Mesodermal cell (in vitro differentiated cells): ENCODE results near the gene SEC63.

Experiments used
- H3K27ac ChIP-seq: 2 replicates; pipeline ENCODE4 v1.7.0; 2013; ENCODE audit warnings: mild to moderate bottlenecking, low read depth, low read length, moderate library complexity; ENCODE audit not compliant: severe bottlenecking
- H3K36me3 ChIP-seq: 2 replicates; pipeline ENCODE4 v1.7.1; 2013; ENCODE audit warnings: mild to moderate bottlenecking, low read length, moderate library complexity; ENCODE audit not compliant: control insufficient read depth, insufficient read depth
- H3K4me1 ChIP-seq: one replicate; pipeline ENCODE4 v1.7.1; 2013; ENCODE audit warnings: mild to moderate bottlenecking, low read length; ENCODE audit not compliant: insufficient read depth, control insufficient read depth, poor library complexity, severe bottlenecking
- H3K4me3 ChIP-seq: 2 replicates; pipeline ENCODE4 v1.7.0; 2013; ENCODE audit warnings: low read length, control low read depth, mild to moderate bottlenecking; ENCODE audit not compliant: insufficient read depth, poor library complexity, severe bottlenecking; ENCODE audit errors: extremely low read depth
- H3K9me3 ChIP-seq: 2 replicates; pipeline ENCODE4 v1.7.1; 2013; ENCODE audit warnings: mild to moderate bottlenecking, low read length, moderate library complexity; ENCODE audit not compliant: control insufficient read depth
- WGBS, 2 experiments: methylation state at CpG; one replicate each; pipeline ENCODE4 v1.1.5; 2013; ENCODE audit warnings: missing lambda C conversion rate in 2 of 2; ENCODE audit not compliant: insufficient coverage in 2 of 2; 5-methylcytosine and 5-hydroxymethylcytosine counted together

Gene SEC63

GRCh38 chr6:107989166-107990094, 31.4 kb upstream of the SEC63 start:
- Histone ChIP-seq H3K4me3 (no peak overlapping the region), H3K36me3 (no peaks in the 10 kb centered on the region), H3K9me3 (no peaks in the 10 kb centered on the region), H3K4me1 (peaks cover 12% of the 10 kb centered on the region), H3K27ac (no peak overlapping the region)
- WGBS, 2 experiments = 36 to 80% methylated on average over 2 to 4 of the region's 6 CpGs

DNA sequence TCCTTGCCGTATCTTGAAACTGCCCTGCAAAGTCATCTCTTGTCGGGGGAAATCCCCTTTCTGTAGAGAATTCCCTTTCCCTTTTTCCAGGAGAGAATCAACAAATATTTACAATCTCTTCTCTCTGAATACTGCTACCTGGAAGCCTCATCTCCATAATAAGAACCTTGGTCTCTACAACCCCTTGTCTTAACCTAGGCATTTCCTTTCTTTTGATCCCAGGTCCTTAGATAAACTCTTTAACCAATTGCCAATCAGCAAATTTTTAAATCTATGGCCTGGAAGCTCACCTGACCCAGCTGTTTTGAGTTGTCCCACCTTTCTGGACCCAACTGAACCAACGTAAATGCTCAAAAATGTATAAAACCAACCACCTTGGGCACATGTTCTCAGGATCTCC, 30.6 kb upstream of the SEC63 start:
- Histone ChIP-seq H3K4me3 (no peak overlapping the region), H3K4me1 (peaks cover 12% of the 10 kb centered on the region), H3K36me3 (no peaks in the 10 kb centered on the region), H3K27ac (no peak overlapping the region), H3K9me3 (no peaks in the 10 kb centered on the region)
- WGBS, 2 experiments = 69 to 73% methylated on average over 3 of the region's 3 CpGs

DNA sequence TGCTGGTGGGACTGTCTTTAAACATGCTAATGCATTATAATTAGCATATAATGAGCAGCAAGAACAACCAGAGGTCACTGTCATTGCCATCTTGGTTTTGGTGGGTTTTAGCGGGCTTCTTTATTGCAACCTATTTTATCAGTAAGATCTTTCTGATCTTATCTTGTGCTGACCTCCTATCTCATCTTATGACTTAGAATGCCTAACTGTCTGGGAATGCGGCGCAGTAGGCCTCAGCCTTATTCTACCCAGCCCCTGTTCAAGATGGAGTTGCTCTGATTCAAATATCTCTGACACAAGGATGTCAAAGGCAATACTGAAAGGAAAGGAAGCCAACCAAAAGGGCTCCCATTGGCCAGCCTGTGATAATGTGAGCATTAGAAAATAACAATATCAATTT, 29.8 kb upstream of the SEC63 start:
- Histone ChIP-seq H3K36me3 (no peaks in the 10 kb centered on the region), H3K9me3 (no peaks in the 10 kb centered on the region), H3K27ac (no peak overlapping the region), H3K4me1 (peaks cover 12% of the 10 kb centered on the region), H3K4me3 (no peak overlapping the region)
- 50% methylated on average over 1 of the region's 3 CpGs; no CpG with 5 or more reads in 1 of the 2 experiments for WGBS, 2 experiments

GRCh38 chr6:107985701-107986100, 27.7 kb upstream of the SEC63 start:
- no peaks in the 10 kb centered on the region for H3K36me3 ChIP-seq
- WGBS, 2 experiments = 90% methylated on average over 10 to 14 of the region's 14 CpGs
- H3K4me3 ChIP-seq = no peak overlapping the region
- no peaks in the 10 kb centered on the region for H3K9me3 ChIP-seq
- H3K27ac ChIP-seq = no peak overlapping the region
- peaks cover 10% of the 10 kb centered on the region for H3K4me1 ChIP-seq

- no peaks in the 10 kb centered on the region for H3K9me3 ChIP-seq
- WGBS, 2 experiments = 88 to 97% methylated on average over 2 to 3 of the region's 4 CpGs
- no peaks in the 10 kb centered on the region for H3K36me3 ChIP-seq
- no peak overlapping the region for H3K4me3 ChIP-seq
- H3K4me1 ChIP-seq = peaks cover 7% of the 10 kb centered on the region
- no peak overlapping the region for H3K27ac ChIP-seq
Observed at GRCh38 chr6:107983811-107984210, 25.8 kb upstream of the SEC63 start.

DNA sequence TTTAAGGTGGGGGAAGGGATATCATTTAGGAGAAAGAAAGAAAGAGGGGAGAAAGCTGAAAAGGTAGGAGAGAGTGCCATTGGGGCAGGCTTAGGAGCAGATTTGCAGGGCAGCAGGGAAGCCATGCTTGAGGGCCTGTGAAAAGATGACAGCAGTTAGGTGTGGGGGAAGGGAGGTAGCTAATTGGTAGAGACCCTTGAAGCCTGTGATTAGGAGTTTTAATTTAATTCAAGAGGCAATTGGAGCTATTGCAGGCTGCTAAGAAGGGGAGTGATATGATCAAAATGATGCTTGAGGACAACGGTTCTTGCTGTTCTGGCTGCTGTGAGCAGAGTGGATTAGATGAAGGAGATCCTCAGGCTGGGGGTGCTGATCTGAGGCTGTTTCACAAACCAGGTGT, 24.5 kb upstream of the SEC63 start:
- 94 to 100% methylated on average over 1 of the region's 1 CpG for WGBS, 2 experiments
- Histone ChIP-seq H3K36me3 (no peaks in the 10 kb centered on the region), H3K27ac (no peak overlapping the region), H3K4me1 (no peaks in the 10 kb centered on the region), H3K4me3 (no peak overlapping the region), H3K9me3 (no peaks in the 10 kb centered on the region)

DNA sequence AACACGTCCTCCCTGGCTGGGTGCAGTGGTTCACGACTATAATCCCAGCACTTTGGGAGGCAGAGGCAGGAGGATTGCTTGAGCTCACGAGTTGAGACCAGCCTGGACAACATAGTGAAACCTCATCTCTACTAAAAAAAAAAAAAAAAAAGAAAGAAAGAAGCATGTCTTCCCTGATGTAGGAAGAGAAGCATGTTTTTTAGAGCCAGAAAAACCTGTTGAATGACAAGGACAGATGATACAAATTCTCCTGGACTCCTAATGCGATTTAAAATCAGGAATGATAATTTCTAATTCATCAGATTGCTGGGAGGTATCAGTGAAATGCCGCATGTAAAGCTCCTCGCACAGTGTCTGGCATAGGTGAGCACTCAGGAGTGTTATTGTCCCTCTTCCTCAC, 23.7 kb upstream of the SEC63 start:
- H3K36me3 ChIP-seq = no peaks in the 10 kb centered on the region
- H3K9me3 ChIP-seq = no peaks in the 10 kb centered on the region
- 89 to 96% methylated on average over 3 to 5 of the region's 6 CpGs for WGBS, 2 experiments
- no peak overlapping the region for H3K4me3 ChIP-seq
- no peaks in the 10 kb centered on the region for H3K4me1 ChIP-seq
- no peak overlapping the region for H3K27ac ChIP-seq

GRCh38 chr6:107977283-107977682, 19.3 kb upstream of the SEC63 start:
- no peaks in the 10 kb centered on the region for H3K36me3 ChIP-seq
- H3K4me1 ChIP-seq = peaks cover 5% of the 10 kb centered on the region
- H3K4me3 ChIP-seq = no peak overlapping the region
- 50% methylated on average over 1 of the region's 1 CpG; no CpG with 5 or more reads in 1 of the 2 experiments for WGBS, 2 experiments
- no peak overlapping the region for H3K27ac ChIP-seq
- no peaks in the 10 kb centered on the region for H3K9me3 ChIP-seq

DNA sequence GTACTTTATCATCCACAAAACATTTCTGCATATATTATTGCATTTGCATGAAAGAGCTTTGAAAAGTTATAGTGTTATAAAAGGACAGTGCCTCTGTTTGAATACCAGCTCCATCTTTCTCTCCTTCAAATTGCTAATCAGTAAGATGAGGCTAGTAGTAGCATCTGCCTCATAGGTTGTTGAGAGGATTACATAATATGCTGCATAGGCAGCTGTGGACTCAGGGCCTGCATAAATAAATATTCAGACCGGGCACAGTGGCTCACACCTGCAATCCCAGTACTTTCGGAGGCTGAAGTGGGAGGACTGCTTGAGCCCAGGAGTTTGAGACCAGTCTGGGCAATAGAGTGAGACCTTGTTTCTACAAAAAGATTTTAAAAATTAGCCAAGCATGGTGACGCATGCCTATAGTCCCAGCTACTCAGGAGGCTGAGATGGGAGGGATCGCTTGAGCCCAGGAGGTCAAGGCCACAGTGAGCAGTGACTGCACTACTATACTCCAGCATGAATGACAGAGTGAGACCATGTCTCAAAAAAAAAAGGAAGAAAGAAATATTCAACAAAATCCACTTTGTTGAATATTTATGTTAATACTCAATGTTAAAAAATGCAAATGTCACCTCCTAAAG, 18.3 kb upstream of the SEC63 start:
- Histone ChIP-seq H3K9me3 (no peaks in the 10 kb centered on the region), H3K4me1 (peaks cover 7% of the 10 kb centered on the region), H3K4me3 (no peak overlapping the region), H3K27ac (no peak overlapping the region), H3K36me3 (no peaks in the 10 kb centered on the region)
- 90% methylated on average over 4 of the region's 4 CpGs for WGBS, 2 experiments

- Histone ChIP-seq H3K4me1 (peaks cover 7% of the 10 kb centered on the region), H3K36me3 (no peaks in the 10 kb centered on the region), H3K27ac (no peak overlapping the region), H3K4me3 (no peak overlapping the region), H3K9me3 (no peaks in the 10 kb centered on the region)
- 86 to 94% methylated on average over 3 to 4 of the region's 4 CpGs for WGBS, 2 experiments
Observed at GRCh38 chr6:107973594-107973993, 15.6 kb upstream of the SEC63 start.
